Activated CD8-positive, alpha-beta memory T cell treated with anti-CD3 and anti-CD28 coated beads, Interleukin-2, amount 50 U/mL, for 4 hours (primary cell): ENCODE results near the gene KIF27.
"Not testable (repeated sequence)": the region's sequence is repeated elsewhere in the genome, so short reads cannot be mapped to it uniquely, and the experiment has no call there.

Experiments used
- DNase-seq: peaks from one replicate; pipeline ENCODE4 v3.0.0-alpha.2; 2020

The KIF27 gene

GRCh38 chr9:83920927-83921707 is at the start of gene KIF27:
TSS of gene KIF27 (minus strand) at chr9:83921432. CDS start at chr9:83915591, 5,841 bp downstream.
- peak; percentile 96 for DNase-seq

GRCh38 chr9:83969602-83970001 is 48.4 kb upstream of the KIF27 start:
- DNase-seq = no peak

GRCh38 chr9:83967073-83967472 is 45.8 kb upstream of the KIF27 start:
- DNase-seq = no peak

GRCh38 chr9:83966209-83966582 is 45.0 kb upstream of the KIF27 start:
- DNase-seq = no peak

- DNase-seq = no peak
Measured at GRCh38 chr9:83965350-83966208, 44.3 kb upstream of the KIF27 start.

GRCh38 chr9:83964973-83965349 is 43.7 kb upstream of the KIF27 start:
- no peak for DNase-seq

GRCh38 chr9:83962165-83962564 is 40.9 kb upstream of the KIF27 start:
- no peak for DNase-seq

- DNase-seq = no peak
Measured at GRCh38 chr9:83960991-83961390, 39.8 kb upstream of the KIF27 start.

GRCh38 chr9:83959061-83959460 is 37.8 kb upstream of the KIF27 start:
- no peak for DNase-seq

- no peak for DNase-seq
Measured at GRCh38 chr9:83957248-83957513, 35.9 kb upstream of the KIF27 start.

GRCh38 chr9:83956436-83957247 is 35.4 kb upstream of the KIF27 start:
- peak; percentile 49 for DNase-seq

- DNase-seq = peak; percentile 30
Measured at GRCh38 chr9:83956086-83956435, 34.8 kb upstream of the KIF27 start.

GRCh38 chr9:83948096-83948495 is 26.9 kb upstream of the KIF27 start:
- DNase-seq = not testable (repeated sequence)

- DNase-seq = no peak
Measured at GRCh38 chr9:83940590-83941303, 19.5 kb upstream of the KIF27 start.

- DNase-seq = no peak
Measured at GRCh38 chr9:83937861-83938455, 16.7 kb upstream of the KIF27 start.

GRCh38 chr9:83936523-83936922 is 15.3 kb upstream of the KIF27 start:
- no peak for DNase-seq

GRCh38 chr9:83935276-83935935 is 14.2 kb upstream of the KIF27 start:
- DNase-seq = no peak

GRCh38 chr9:83934569-83935275 is 13.5 kb upstream of the KIF27 start:
- no peak for DNase-seq

- DNase-seq = no peak
Measured at GRCh38 chr9:83933790-83934189, 12.6 kb upstream of the KIF27 start.

- DNase-seq = no peak
Measured at GRCh38 chr9:83932851-83933250, 11.6 kb upstream of the KIF27 start.

GRCh38 chr9:83932011-83932410 is 10.8 kb upstream of the KIF27 start:
- no peak for DNase-seq
